Activated CD4-positive, CD25-positive, alpha-beta regulatory T cell treated with anti-CD3 and anti-CD28 coated beads, Interleukin-2, amount 50 U/mL, for 24 hours (primary cell): ENCODE results near the gene CCT3.
"Not testable (repeated sequence)": the region's sequence is repeated elsewhere in the genome, so short reads cannot be mapped to it uniquely, and the experiment has no call there.

ENCODE experiments used
- ATAC-seq, 2 donors: fragments of 150-1000 bp; cut with Tn5 transposase; one replicate each; pipeline ENCODE4 v1.10.0; 2021; ENCODE audit warnings: mild to moderate bottlenecking in 1 of 2, moderate library complexity in 1 of 2

The CCT3 gene

GRCh38 chr1:156338180-156338976 is at the start of gene CCT3, which contains the start of gene TSACC:
Gene CCT3, minus strand, starts transcription at chr1:156338292. Its CDS starts 108 bp downstream, at chr1:156338184.
Gene TSACC, plus strand, starts transcription at chr1:156338526. Its CDS starts 1,232 bp downstream, at chr1:156339758.
- ATAC-seq: peak; percentile 92 to 95

- ATAC-seq: no peak
Measured at GRCh38 chr1:156387870-156388173, 49.7 kb upstream of the CCT3 start.

GRCh38 chr1:156386949-156387869 is 49.1 kb upstream of the CCT3 start:
- no peak for ATAC-seq

GRCh38 chr1:156386134-156386901 is 48.2 kb upstream of the CCT3 start:
- no peak for ATAC-seq

- peak; percentile 70 to 82 for ATAC-seq
Measured at GRCh38 chr1:156385534-156386031, 47.5 kb upstream of the CCT3 start.

GRCh38 chr1:156384658-156385057 is 46.6 kb upstream of the CCT3 start:
- ATAC-seq: no peak

- no peak for ATAC-seq
Measured at GRCh38 chr1:156384007-156384406, 45.9 kb upstream of the CCT3 start.

GRCh38 chr1:156383023-156383422 is 44.9 kb upstream of the CCT3 start:
- ATAC-seq: peak; percentile 87 to 91

- ATAC-seq: no peak
Measured at GRCh38 chr1:156382561-156382960, 44.5 kb upstream of the CCT3 start.

- ATAC-seq: no peak
Measured at GRCh38 chr1:156379420-156380165, 41.5 kb upstream of the CCT3 start.

- ATAC-seq: no peak
Measured at GRCh38 chr1:156378557-156378956, 40.5 kb upstream of the CCT3 start.

GRCh38 chr1:156376958-156377919 is 39.1 kb upstream of the CCT3 start:
- ATAC-seq: no peak

GRCh38 chr1:156376146-156376545 is 38.1 kb upstream of the CCT3 start:
- no peak for ATAC-seq

GRCh38 chr1:156373546-156373945 is 35.5 kb upstream of the CCT3 start:
- no peak for ATAC-seq

- no peak for ATAC-seq
Measured at GRCh38 chr1:156372876-156373275, 34.8 kb upstream of the CCT3 start.

- ATAC-seq: peak; percentile 28 to 61
Measured at GRCh38 chr1:156372265-156372586, 34.1 kb upstream of the CCT3 start.

- no peak for ATAC-seq
Measured at GRCh38 chr1:156371553-156372264, 33.6 kb upstream of the CCT3 start.

- not testable (repeated sequence) for ATAC-seq
Measured at GRCh38 chr1:156369685-156370286, 31.7 kb upstream of the CCT3 start.

- no peak for ATAC-seq
Measured at GRCh38 chr1:156368889-156369684, 31.0 kb upstream of the CCT3 start, which contains the start of gene RHBG. Gene RHBG, plus strand, starts transcription at chr1:156369211. Its CDS starts 39 bp downstream, at chr1:156369250.
